ENCODE measurements around the gene ADRA2B.
"Not testable (repeated sequence)": the region's sequence is repeated elsewhere in the genome, so short reads cannot be mapped to it uniquely, and the experiment has no call there.

ADRA2B gene

GRCh38 chr2:96067098-96067660 is 49.2 kb downstream of the ADRA2B start:
- not testable (repeated sequence) for DNase-seq (ENCODE audit: low read depth)

GRCh38 chr2:96066511-96066910 is 49.9 kb downstream of the ADRA2B start:
- not testable (repeated sequence) for DNase-seq (ENCODE audit: low read depth)

GRCh38 chr2:96065954-96066353 is 50.4 kb downstream of the ADRA2B start:
- not testable (repeated sequence) for DNase-seq (ENCODE audit: low read depth)

- no peak for DNase-seq (ENCODE audit: low read depth)
Observed at GRCh38 chr2:96065381-96065930, 50.9 kb downstream of the ADRA2B start.

GRCh38 chr2:96064760-96065159 is 51.6 kb downstream of the ADRA2B start:
- DNase-seq (ENCODE audit: low read depth): not testable (repeated sequence)

- DNase-seq (ENCODE audit: low read depth): not testable (repeated sequence)
Observed at GRCh38 chr2:96064047-96064675, 52.2 kb downstream of the ADRA2B start.

- DNase-seq (ENCODE audit: low read depth): not testable (repeated sequence)
Observed at GRCh38 chr2:96063116-96063899, 53.1 kb downstream of the ADRA2B start.
